Peyer's patch (tissue), 4 donors: ENCODE data around the gene NT5C3A.

Experiments
- CTCF ChIP-seq, 6 experiments: fragments of 450-650 bp in 4 of 6; fragments of 200-600 bp in 2 of 6; sonication (generic) in 1 of 6; IDR thresholded peaks; one replicate each; pipeline ENCODE4 v1.5.1; 2017 to 2019; ENCODE audit warnings: antibody characterized with exemption in 6 of 6, mild to moderate bottlenecking in 3 of 6, moderate library complexity in 1 of 6
- POLR2A ChIP-seq, 2 donors: fragments of 450-650 bp; IDR thresholded peaks; one replicate each; pipeline ENCODE4 v1.5.1; 2017; ENCODE audit warnings: antibody characterized with exemption in 2 of 2, mild to moderate bottlenecking in 2 of 2, moderate library complexity in 2 of 2

DNA sequence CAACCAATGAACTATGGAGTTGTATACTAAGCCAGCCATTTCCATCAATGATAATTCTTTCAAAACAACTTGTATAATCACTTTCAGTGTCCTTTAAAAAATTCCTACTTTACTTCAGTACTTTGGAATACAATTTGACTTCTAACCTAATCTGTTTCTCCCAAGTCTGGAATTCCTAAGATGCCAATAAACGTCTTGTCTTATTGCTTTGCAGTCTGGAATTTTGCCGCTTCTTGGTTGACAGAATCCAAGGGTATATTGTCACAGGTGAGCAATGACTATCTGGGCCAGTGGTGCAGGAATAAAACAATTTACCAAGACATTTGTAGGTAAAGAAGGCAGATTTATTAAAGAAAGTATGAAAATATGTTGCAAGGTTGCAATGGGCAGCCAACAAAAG is 24.8 kb upstream of the NT5C3A start:
- TF ChIP-seq POLR2A (IDR thresholded peaks at IDR 0.05) = no peak
- TF ChIP-seq CTCF (IDR thresholded peaks at IDR 0.05) = no peak
